ENCODE measurements around the gene MGA. TPM values are rescaled to one million over a fixed set of nuclear protein-coding genes. Genes with fewer than 3 reads are reported as not detected.
A peak's percentile ranks its signal among the peaks of the same experiment; 100 is the strongest.

The MGA gene
- total RNA-seq, 1 donor from 2014 or later: 28.8 TPM

GRCh38 chr15:41774882-41775417 lies 114.7 kb downstream of the MGA start:
- intact Hi-C loops (cut with micrococcal nuclease): loop anchor here (5.0 kb wide), 1 partner anchor 37 kb away; no protein-coding TSS in a partner anchor
- DNase-seq (no peak), ATAC-seq (peak; percentile 12)

GRCh38 chr15:41775651-41776050 lies 115.4 kb downstream of the MGA start:
- intact Hi-C loops (cut with micrococcal nuclease): no loop called here
- no peak for ATAC-seq
- no peak for DNase-seq

- DNase-seq (no peak), ATAC-seq (no peak)
- intact Hi-C loops (cut with micrococcal nuclease): no loop called here
Measured at GRCh38 chr15:41777421-41777973, 117.3 kb downstream of the MGA start.

- DNase-seq (no peak), ATAC-seq (no peak)
- intact Hi-C loops (cut with micrococcal nuclease): no loop called here
Measured at GRCh38 chr15:41778521-41778920, 118.3 kb downstream of the MGA start.

- DNase-seq: no peak
- ATAC-seq: peak; percentile 85
- intact Hi-C loops (cut with micrococcal nuclease): no loop called here
Measured at GRCh38 chr15:41779662-41780157, 119.5 kb downstream of the MGA start.

GRCh38 chr15:41780266-41780665 lies 120.1 kb downstream of the MGA start:
- intact Hi-C loops (cut with micrococcal nuclease): no loop called here
- ATAC-seq (no peak), DNase-seq (no peak)

- intact Hi-C loops (cut with micrococcal nuclease): no loop called here
- DNase-seq (no peak), ATAC-seq (no peak)
Measured at GRCh38 chr15:41780727-41781126, 120.5 kb downstream of the MGA start.

GRCh38 chr15:41782371-41783282 lies 122.4 kb downstream of the MGA start:
- intact Hi-C loops (cut with micrococcal nuclease): no loop called here
- DNase-seq (no peak), ATAC-seq (no peak)

- DNase-seq (no peak), ATAC-seq (no peak)
- intact Hi-C loops (cut with micrococcal nuclease): no loop called here
Measured at GRCh38 chr15:41783296-41783695, 123.1 kb downstream of the MGA start.

- intact Hi-C loops (cut with micrococcal nuclease): no loop called here
- ATAC-seq (no peak), DNase-seq (no peak)
Measured at GRCh38 chr15:41788262-41788661, 128.1 kb downstream of the MGA start.

GRCh38 chr15:41789236-41789635 lies 129.0 kb downstream of the MGA start:
- peak; percentile 68 for ATAC-seq
- intact Hi-C loops (cut with micrococcal nuclease): no loop called here
- no peak for DNase-seq

- DNase-seq (no peak), ATAC-seq (no peak)
- intact Hi-C loops (cut with micrococcal nuclease): no loop called here
Measured at GRCh38 chr15:41789662-41790061, 129.5 kb downstream of the MGA start.

- DNase-seq (no peak), ATAC-seq (no peak)
- intact Hi-C loops (cut with micrococcal nuclease): no loop called here
Measured at GRCh38 chr15:41790169-41790568, 130.0 kb downstream of the MGA start.

GRCh38 chr15:41790756-41791546 lies 130.7 kb downstream of the MGA start:
- intact Hi-C loops (cut with micrococcal nuclease): no loop called here
- DNase-seq: no peak
- ATAC-seq: peak; percentile 67

GRCh38 chr15:41791547-41791937 lies 131.3 kb downstream of the MGA start:
- intact Hi-C loops (cut with micrococcal nuclease): no loop called here
- no peak for DNase-seq
- ATAC-seq: no peak

GRCh38 chr15:41792000-41792637 lies 131.9 kb downstream of the MGA start:
- intact Hi-C loops (cut with micrococcal nuclease): no loop called here
- no peak for DNase-seq
- peak; percentile 15 for ATAC-seq

GRCh38 chr15:41794081-41794480 lies 133.9 kb downstream of the MGA start:
- no peak for ATAC-seq
- DNase-seq: no peak
- intact Hi-C loops (cut with micrococcal nuclease): no loop called here

- DNase-seq: no peak
- no peak for ATAC-seq
Measured at GRCh38 chr15:41795996-41796856, 136.0 kb downstream of the MGA start.

More at GRCh38 chr15:41795996-41796856, 136.0 kb downstream of the MGA start:
- intact Hi-C loops (cut with micrococcal nuclease): no loop called here
